Psoas muscle (tissue), 8 donors: ENCODE measurements around the gene PPARD. TPM values are rescaled to one million over a fixed set of nuclear protein-coding genes. Genes with fewer than 3 reads are reported as not detected.
A peak's percentile ranks its signal among the peaks of the same experiment; 100 is the strongest.
"Not testable (repeated sequence)": the region's sequence is repeated elsewhere in the genome, so short reads cannot be mapped to it uniquely, and the experiment has no call there.

Experiments
- ATAC-seq, 4 donors: fragments of 200-7000 bp; cut with Tn5 transposase; one replicate each; pipeline ENCODE4 v1.9.1; 2020; ENCODE audit warnings: moderate library complexity in 3 of 4, mild to moderate bottlenecking in 2 of 4
- DNase-seq, 2 donors: peaks; one replicate each; pipeline ENCODE4 v3.0.0-alpha.2; 2020
- H3K27ac ChIP-seq: fragments of 200-600 bp; one replicate; pipeline ENCODE4 v1.8.0; 2022
- H3K27me3 ChIP-seq, 3 donors: fragments of 200-600 bp in 1 of 3; one replicate each; pipeline versions ENCODE4 v1.6.1 to v1.8.0; 2013 to 2022; ENCODE audit warnings: low read length in 2 of 3, mild to moderate bottlenecking in 2 of 3, moderate library complexity in 1 of 3; ENCODE audit not compliant: insufficient read depth in 3 of 3
- H3K36me3 ChIP-seq, 2 donors: fragments of 200-600 bp in 1 of 2; one replicate each; pipeline versions ENCODE4 v1.6.1 to v1.8.0; 2013 to 2022; ENCODE audit warnings: low read depth in 1 of 2, mild to moderate bottlenecking in 1 of 2, moderate library complexity in 1 of 2; ENCODE audit not compliant: insufficient read depth in 1 of 2
- H3K4me1 ChIP-seq: fragments of 200-600 bp; one replicate; pipeline ENCODE4 v1.8.0; 2022
- H3K4me3 ChIP-seq: fragments of 200-600 bp; one replicate; pipeline ENCODE4 v1.8.0; 2022; ENCODE audit warnings: mild to moderate bottlenecking
- H3K9me3 ChIP-seq: fragments of 200-600 bp; one replicate; pipeline ENCODE4 v1.8.0; 2022
- WGBS, 3 donors: extraction: QIAGEN DNeasy Blood & Tissue Kit; methylation state at CpG; one replicate each; pipeline versions ENCODE4 v1.1.6 to v1.1.7; 2013; 5-methylcytosine and 5-hydroxymethylcytosine counted together
- intact Hi-C, 2 donors: fragments of 100-400 bp; cut with DNase I; formaldehyde crosslinking; loops; one replicate each; pipeline versions ENCODE4 v1.11.0 to v1.14.2; 2022
- polyA plus RNA-seq, 3 donors: library from polyadenylated mRNA; stranded (reverse); fragments of 200-250 nt; gene quantifications; one replicate each; pipeline ENCODE4 v1.2.3, GENCODE V29; 2013
- total RNA-seq, 4 donors: library from RNA; stranded (reverse); fragmentation: NEBNext Ultra II Directional in 2 of 4; extraction: Animal tissue kit (Norgen Biotek cat#: 25700) in 2 of 4; gene quantifications; one replicate each; pipeline versions ENCODE4 v1.2.1 to v1.2.4, GENCODE V29; 2021 to 2023
- TF ChIP-seq, protein P1 (sequence below): fragments of 200-600 bp; IDR thresholded peaks from one replicate; pipeline ENCODE4 v1.8.0; 2022; ENCODE audit warnings: antibody characterized with exemption
- donor health status: healthy with polysubstance abuse.
- donor health status: DM: no; HTN: no; CAD: no; lungs with moderate emphysema.
- donor health status: Bipolar disorder and iron deficiency.
- donor health status: healthy.
- donor health status: DM: yes; HTN: yes; CAD: no.
- donor health status: DM: no; HTN: no; CAD: no.
- donor health status: DM: no; HTN: no; CAD: no.
- donor health status: DM: yes; HTN: yes; CAD: no.

Gene PPARD
- total and polyA plus RNA-seq, 7 donors: 13.5 to 187 (median 37.2) TPM

DNA sequence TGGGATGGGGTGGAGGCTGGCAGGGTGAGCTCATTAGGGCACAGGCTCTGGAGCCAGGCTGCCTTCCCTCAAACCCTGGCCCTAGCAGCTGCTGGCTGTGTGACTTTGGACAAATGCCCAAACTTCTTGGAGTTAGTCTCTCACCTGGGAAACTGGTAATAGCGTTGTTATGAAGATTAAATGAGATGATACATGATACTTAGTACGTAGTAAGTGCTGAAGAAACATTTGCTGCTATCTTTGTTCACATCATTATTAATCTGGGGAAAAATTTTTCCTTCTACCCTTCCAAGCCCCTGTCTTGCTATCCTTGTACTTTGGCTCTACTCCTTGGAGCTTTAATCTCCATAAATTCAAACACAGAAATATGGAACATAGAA lies 22.3 kb upstream of the PPARD start:
- Histone ChIP-seq H3K9me3 (no peaks in the 10 kb centered on the region), H3K4me3 (no peak overlapping the region), H3K4me1 (peaks cover 5% of the 10 kb centered on the region), H3K27ac (no peak overlapping the region), H3K27me3 (no peaks in the 10 kb centered on the region), H3K36me3 (no peaks in the 10 kb centered on the region)
- 78 to 86% (median 83%) methylated on average over 2 of the region's 2 CpGs for WGBS, 3 donors
- ATAC-seq (no peak), DNase-seq (no peak)
- intact Hi-C loops: no loop called here
- TF ChIP-seq, protein P1, sequence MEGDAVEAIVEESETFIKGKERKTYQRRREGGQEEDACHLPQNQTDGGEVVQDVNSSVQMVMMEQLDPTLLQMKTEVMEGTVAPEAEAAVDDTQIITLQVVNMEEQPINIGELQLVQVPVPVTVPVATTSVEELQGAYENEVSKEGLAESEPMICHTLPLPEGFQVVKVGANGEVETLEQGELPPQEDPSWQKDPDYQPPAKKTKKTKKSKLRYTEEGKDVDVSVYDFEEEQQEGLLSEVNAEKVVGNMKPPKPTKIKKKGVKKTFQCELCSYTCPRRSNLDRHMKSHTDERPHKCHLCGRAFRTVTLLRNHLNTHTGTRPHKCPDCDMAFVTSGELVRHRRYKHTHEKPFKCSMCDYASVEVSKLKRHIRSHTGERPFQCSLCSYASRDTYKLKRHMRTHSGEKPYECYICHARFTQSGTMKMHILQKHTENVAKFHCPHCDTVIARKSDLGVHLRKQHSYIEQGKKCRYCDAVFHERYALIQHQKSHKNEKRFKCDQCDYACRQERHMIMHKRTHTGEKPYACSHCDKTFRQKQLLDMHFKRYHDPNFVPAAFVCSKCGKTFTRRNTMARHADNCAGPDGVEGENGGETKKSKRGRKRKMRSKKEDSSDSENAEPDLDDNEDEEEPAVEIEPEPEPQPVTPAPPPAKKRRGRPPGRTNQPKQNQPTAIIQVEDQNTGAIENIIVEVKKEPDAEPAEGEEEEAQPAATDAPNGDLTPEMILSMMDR: no peak

DNA sequence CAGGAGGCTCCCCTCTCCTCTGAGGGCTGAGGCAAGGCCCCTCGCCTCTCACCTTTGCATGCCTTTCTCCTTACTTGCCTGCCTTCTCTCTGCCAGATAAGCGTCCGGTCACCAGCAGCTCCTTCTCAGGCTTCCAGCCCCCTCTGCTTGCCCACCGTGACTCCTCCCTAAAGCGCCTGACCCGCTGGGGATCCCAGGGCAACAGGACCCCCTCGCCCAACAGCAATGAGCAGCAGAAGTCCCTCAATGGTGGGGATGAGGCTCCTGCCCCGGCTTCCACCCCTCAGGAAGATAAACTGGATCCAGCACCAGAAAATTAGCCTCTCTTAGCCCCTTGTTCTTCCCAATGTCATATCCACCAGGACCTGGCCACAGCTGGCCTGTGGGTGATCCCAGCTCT lies 21.3 kb upstream of the PPARD start:
- Histone ChIP-seq H3K4me3 (no peak overlapping the region), H3K4me1 (peaks cover 5% of the 10 kb centered on the region), H3K36me3 (no peaks in the 10 kb centered on the region), H3K27ac (no peak overlapping the region), H3K9me3 (no peaks in the 10 kb centered on the region), H3K27me3 (no peaks in the 10 kb centered on the region)
- DNase-seq: no peak
- intact Hi-C loops: no loop called here
- no peak for ATAC-seq
- TF ChIP-seq, protein P1: no peak
- WGBS, 3 donors: 92 to 94% (median 93%) methylated on average over 7 to 8 of the region's 8 CpGs

DNA sequence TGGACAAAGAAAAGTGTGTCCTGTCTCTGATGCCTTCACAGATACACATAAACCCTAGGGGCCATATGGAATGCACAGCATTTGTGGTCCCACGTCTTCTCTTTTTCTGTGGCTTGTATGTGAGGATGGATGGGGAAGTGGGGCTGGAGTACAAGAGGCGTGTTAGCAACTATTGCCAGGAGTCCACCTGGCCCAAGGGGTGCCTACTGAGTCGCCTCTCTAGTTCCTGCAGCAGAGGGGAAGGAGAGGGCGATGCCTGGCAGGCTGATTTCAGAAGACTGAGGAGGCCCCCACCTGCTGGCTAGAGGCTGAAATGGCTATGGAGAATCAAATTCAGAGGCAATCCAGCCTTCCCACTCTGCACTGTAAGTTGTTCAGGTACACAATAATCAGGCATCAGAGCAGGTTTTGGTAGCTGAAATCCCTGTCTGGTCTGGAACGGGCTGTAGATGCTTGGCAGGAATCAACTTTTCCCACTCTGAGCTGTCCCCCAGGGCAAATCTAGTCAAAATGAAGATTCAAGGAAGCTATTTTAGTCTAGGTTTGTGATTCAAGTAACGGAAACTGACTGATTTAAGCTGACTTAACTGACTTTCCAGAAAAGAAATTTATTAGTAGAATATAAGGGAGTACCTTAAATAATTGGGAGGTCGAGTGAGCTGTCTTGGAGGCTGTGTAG lies 14.9 kb upstream of the PPARD start:
- Histone ChIP-seq H3K36me3 (no peaks in the 10 kb centered on the region), H3K27me3 (no peaks in the 10 kb centered on the region), H3K9me3 (no peaks in the 10 kb centered on the region), H3K4me3 (no peak overlapping the region), H3K27ac (no peak overlapping the region), H3K4me1 (no peaks in the 10 kb centered on the region)
- DNase-seq (peak in 1 of 2 donors; percentile 67), ATAC-seq (peak; percentile 30 to 80 (median 58))
- intact Hi-C loops: no loop called here
- TF ChIP-seq, protein P1: peak; percentile 36
- 32 to 41% (median 37%) methylated on average over 7 of the region's 7 CpGs for WGBS, 3 donors

DNA sequence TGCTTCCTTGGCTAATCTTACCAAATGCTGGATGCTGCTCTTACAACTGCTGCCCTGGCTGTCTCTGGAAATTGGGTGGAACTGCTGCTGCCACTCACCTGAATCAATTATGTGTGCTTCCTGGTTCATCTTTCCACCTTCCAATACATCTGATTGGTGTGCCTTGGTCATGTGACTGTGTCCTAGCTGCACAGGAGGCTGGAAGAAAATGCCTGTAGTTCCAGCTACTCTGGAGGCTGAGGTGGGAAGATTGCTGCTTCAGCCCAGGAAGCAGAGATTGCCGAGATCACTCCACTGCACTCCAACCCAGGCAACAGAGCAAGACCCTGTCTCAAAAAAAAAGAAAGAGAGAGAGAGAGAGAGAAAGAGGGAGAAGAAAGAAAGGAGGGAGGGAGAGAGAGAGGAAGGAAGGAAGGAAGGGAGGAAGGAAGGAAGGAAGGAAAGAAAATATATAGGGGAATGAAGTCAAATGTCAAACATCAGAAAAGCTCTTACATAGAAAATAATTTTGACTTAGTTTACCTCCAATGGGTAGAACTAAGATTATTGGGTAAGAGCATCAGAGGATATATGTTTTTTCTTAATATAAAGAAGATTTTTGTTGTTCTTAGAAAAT lies 14.1 kb upstream of the PPARD start:
- TF ChIP-seq, protein P1: no peak
- no peaks in the 10 kb centered on the region for H3K9me3 ChIP-seq
- DNase-seq (no peak), ATAC-seq (no peak)
- no peak overlapping the region for H3K27ac ChIP-seq
- no peaks in the 10 kb centered on the region for H3K4me1 ChIP-seq
- no peaks in the 10 kb centered on the region for H3K27me3 ChIP-seq
- no peaks in the 10 kb centered on the region for H3K36me3 ChIP-seq
- WGBS, 3 donors: 91 to 100% (median 93%) methylated on average over 1 of the region's 1 CpG
- no peak overlapping the region for H3K4me3 ChIP-seq
- intact Hi-C loops: no loop called here

DNA sequence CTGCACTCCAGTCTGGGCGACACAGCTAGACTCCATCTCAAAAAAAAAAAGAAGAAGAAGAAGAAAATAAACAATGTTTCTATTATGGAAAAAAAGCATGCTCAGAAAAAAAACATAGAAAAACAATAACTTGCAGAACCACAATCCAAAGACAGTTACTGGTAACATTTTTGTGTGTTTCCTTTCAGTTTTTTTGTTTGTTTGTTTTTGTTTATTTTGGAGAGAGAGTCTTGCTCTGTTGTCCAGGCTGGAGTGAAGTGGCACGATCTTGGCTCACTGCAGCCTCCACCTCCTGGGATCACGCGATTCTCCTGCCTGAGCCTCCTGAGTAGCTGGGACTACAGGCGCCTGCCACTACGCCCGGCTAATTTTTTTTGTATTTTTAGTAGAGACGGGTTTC lies 13.4 kb upstream of the PPARD start:
- H3K27me3 ChIP-seq, H3K27ac ChIP-seq, ATAC-seq, H3K4me3 ChIP-seq, DNase-seq, H3K9me3 ChIP-seq, H3K4me1 ChIP-seq, intact Hi-C loops, H3K36me3 ChIP-seq: not testable (repeated sequence)
- 92 to 94% (median 92%) methylated on average over 8 of the region's 8 CpGs for WGBS, 3 donors
